ENCODE data around the gene TGM2.
A peak's percentile ranks its signal among the peaks of the same experiment; 100 is the strongest.

The TGM2 gene

GRCh38 chr20:38165089-38165965 lies at the start of gene TGM2:
Gene TGM2 (minus strand): TSS chr20:38165270. CDS start chr20:38165198, 72 bp downstream.
- no peak for TF ChIP-seq MYC (IDR thresholded peaks at IDR 0.05; ENCODE audit: low read depth, low read length)
- peak; percentile 82 for TF ChIP-seq CTCF (IDR thresholded peaks at IDR 0.05; ENCODE audit: low read depth, low read length)
- no peak within 1 kb of the TSS for H3K4me3 ChIP-seq (ENCODE audit: low read depth, low read length)
- peak; percentile 76 for DNase-seq (ENCODE audit: low read depth)

GRCh38 chr20:38214256-38215193 lies 49.5 kb upstream of the TGM2 start:
- H3K4me3 ChIP-seq (ENCODE audit: low read depth, low read length) = no peak overlapping the region
- TF ChIP-seq POLR2A (IDR thresholded peaks at IDR 0.05; ENCODE audit: extremely low read depth, insufficient read length) = no peak
- TF ChIP-seq CTCF (IDR thresholded peaks at IDR 0.05; ENCODE audit: low read depth, low read length) = peak; percentile 18
- no peak for DNase-seq (ENCODE audit: low read depth)

GRCh38 chr20:38213607-38213940 lies 48.5 kb upstream of the TGM2 start:
- no peak for DNase-seq (ENCODE audit: low read depth)
- no peak overlapping the region for H3K4me3 ChIP-seq (ENCODE audit: low read depth, low read length)
- TF ChIP-seq MYC (IDR thresholded peaks at IDR 0.05; ENCODE audit: low read depth, low read length) (no peak), POLR2A (IDR thresholded peaks at IDR 0.05; ENCODE audit: extremely low read depth, insufficient read length) (no peak), MAX (IDR thresholded peaks at IDR 0.05; ENCODE audit: low read depth, low read length) (no peak), CTCF (IDR thresholded peaks at IDR 0.05; ENCODE audit: low read depth, low read length) (no peak)

GRCh38 chr20:38212806-38213606 lies 47.9 kb upstream of the TGM2 start:
- TF ChIP-seq MYC (IDR thresholded peaks at IDR 0.05; ENCODE audit: low read depth, low read length) = no peak
- TF ChIP-seq CTCF (IDR thresholded peaks at IDR 0.05; ENCODE audit: low read depth, low read length) = no peak
- TF ChIP-seq POLR2A (IDR thresholded peaks at IDR 0.05; ENCODE audit: extremely low read depth, insufficient read length) = no peak
- TF ChIP-seq MAX (IDR thresholded peaks at IDR 0.05; ENCODE audit: low read depth, low read length) = no peak
- no peak overlapping the region for H3K4me3 ChIP-seq (ENCODE audit: low read depth, low read length)
- no peak for DNase-seq (ENCODE audit: low read depth)

- no peak for TF ChIP-seq POLR2A (IDR thresholded peaks at IDR 0.05; ENCODE audit: extremely low read depth, insufficient read length)
- TF ChIP-seq MAX (IDR thresholded peaks at IDR 0.05; ENCODE audit: low read depth, low read length) = no peak
- TF ChIP-seq MYC (IDR thresholded peaks at IDR 0.05; ENCODE audit: low read depth, low read length) = no peak
- TF ChIP-seq CTCF (IDR thresholded peaks at IDR 0.05; ENCODE audit: low read depth, low read length) = no peak
- H3K4me3 ChIP-seq (ENCODE audit: low read depth, low read length) = no peak overlapping the region
- no peak for DNase-seq (ENCODE audit: low read depth)
Observed at GRCh38 chr20:38211200-38212097, 46.4 kb upstream of the TGM2 start.

Data from NB4 (cell line).